Muscle layer of duodenum (tissue), 2 donors: Measurements from ENCODE around the gene OPCML.

ENCODE experiments used
- H3K27ac ChIP-seq: one replicate; pipeline ENCODE4 v1.7.0; 2013; ENCODE audit warnings: mild to moderate bottlenecking, low read length
- H3K27me3 ChIP-seq: one replicate; pipeline ENCODE4 v1.7.0; 2013; ENCODE audit warnings: low read depth, mild to moderate bottlenecking, control low read depth, low read length
- H3K36me3 ChIP-seq, 2 donors: one replicate each; pipeline ENCODE4 v1.7.0; 2013; ENCODE audit warnings: low read length in 2 of 2, control low read depth in 1 of 2, mild to moderate bottlenecking in 1 of 2; ENCODE audit not compliant: insufficient read depth in 2 of 2, control insufficient read depth in 1 of 2
- H3K4me1 ChIP-seq, 2 donors: one replicate each; pipeline ENCODE4 v1.7.0; 2013; ENCODE audit warnings: low read length in 2 of 2, mild to moderate bottlenecking in 2 of 2, control low read depth in 1 of 2, moderate library complexity in 1 of 2; ENCODE audit not compliant: insufficient read depth in 2 of 2, control insufficient read depth in 1 of 2
- H3K4me3 ChIP-seq, 2 donors: one replicate each; pipeline ENCODE4 v1.7.0; 2013; ENCODE audit warnings: low read length in 2 of 2, low read depth in 1 of 2, mild to moderate bottlenecking in 1 of 2
- H3K9me3 ChIP-seq, 2 donors: one replicate each; pipeline ENCODE4 v1.7.0; 2013; ENCODE audit warnings: low read length in 2 of 2, control low read depth in 1 of 2, mild to moderate bottlenecking in 1 of 2; ENCODE audit not compliant: control insufficient read depth in 1 of 2
- donor health status: healthy.

The OPCML gene

DNA sequence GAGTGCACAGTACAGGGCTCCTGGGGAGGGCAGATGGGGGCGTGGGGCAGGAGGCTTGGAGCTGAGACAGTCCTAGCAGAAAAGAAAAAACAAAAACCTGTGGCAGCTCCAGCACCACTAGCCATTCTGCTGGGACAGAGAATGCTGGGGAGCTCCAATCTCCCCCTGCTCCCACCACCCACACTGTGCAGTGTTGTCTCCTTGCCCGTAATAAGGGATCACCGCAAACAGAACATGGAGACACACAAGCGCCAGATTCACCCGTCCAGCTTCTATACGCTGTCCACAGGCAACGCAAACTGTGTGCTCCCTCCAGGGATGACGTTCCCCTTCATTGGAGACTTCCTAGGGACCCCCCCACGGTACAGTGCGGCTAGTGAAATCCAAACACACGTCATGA lies 31.4 kb downstream of the OPCML start:
- Histone ChIP-seq H3K4me3 (no peak overlapping the region), H3K4me1 (no peaks in the 10 kb centered on the region), H3K27ac (no peak overlapping the region), H3K36me3 (no peaks in the 10 kb centered on the region), H3K9me3 (no peaks in the 10 kb centered on the region), H3K27me3 (no peaks in the 10 kb centered on the region)

DNA sequence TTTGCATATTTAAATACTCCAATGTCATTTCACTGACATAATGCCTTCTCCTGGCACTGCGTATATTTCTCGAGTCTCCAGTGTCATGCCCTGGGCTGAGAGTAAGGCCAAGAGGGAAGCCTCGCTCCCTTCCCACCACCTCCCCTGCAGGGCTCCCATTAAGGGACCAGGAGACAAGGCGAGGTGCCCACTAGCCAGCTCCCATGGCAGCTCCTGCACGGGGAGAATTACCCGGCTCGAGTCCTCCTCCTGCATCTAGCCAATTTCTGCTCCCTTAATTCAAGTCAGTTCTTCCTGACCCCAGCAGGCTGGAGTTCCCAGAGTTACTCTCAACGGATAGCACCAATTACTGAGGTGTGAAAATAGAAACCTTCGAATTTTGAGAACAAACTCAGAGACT lies 31.9 kb downstream of the OPCML start:
- no peaks in the 10 kb centered on the region for H3K4me1 ChIP-seq
- no peaks in the 10 kb centered on the region for H3K9me3 ChIP-seq
- no peak overlapping the region for H3K4me3 ChIP-seq
- no peaks in the 10 kb centered on the region for H3K36me3 ChIP-seq
- no peaks in the 10 kb centered on the region for H3K27me3 ChIP-seq
- H3K27ac ChIP-seq, result no peak overlapping the region

DNA sequence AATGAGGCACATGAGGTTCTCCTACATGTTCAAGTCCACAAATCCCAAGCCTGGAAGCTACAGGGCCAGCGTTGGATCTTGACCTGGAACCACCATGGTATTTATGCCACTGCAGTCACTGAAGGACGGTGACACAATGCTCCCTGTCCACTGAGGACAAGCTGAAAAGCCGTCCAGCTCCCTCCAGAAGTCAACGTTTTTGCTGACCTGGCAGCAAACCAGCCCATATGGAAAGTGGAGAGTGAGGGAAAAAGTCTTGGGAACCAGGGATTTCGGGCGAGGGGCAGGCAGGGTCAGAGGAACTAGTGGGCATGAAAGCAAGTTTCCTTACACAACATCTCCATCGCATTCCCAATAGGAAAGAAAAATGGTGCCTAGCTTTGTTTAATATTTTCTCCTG lies 33.3 kb downstream of the OPCML start:
- Histone ChIP-seq H3K27ac (no peak overlapping the region), H3K9me3 (no peaks in the 10 kb centered on the region), H3K4me3 (no peak overlapping the region), H3K36me3 (no peaks in the 10 kb centered on the region), H3K4me1 (no peaks in the 10 kb centered on the region), H3K27me3 (no peaks in the 10 kb centered on the region)

DNA sequence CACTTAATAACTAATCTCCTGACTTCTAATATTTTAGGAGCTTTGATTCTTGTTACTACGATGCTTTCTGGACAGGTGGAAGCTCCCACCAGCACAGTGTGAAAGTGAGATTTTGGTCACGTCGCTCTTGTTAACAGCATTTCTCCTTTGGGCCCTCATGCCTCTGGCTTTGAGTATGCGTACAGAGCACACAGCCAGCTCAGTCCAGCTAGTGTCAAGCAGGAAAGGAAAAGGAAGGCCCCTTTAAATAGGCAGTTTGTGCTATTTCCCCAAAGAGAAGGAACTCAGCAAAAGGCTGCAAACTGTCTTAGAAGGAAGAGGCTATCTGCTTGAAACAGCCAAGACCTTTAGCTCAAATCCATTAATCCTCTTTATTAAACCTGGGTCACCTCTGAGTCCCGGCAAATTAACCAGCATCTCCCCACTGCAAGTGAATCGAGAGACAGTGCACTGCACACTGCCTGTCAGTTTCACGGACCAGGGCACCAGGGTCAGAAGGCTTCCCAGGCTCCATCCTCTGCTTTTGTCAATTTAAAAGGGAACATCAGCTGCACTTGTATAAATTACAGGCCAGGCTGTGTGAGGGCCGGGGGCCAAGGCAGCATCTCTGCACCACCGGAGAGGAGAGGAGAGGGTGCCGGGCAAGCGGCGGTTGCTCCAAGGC lies 34.7 kb downstream of the OPCML start:
- Histone ChIP-seq H3K4me3 (no peak overlapping the region), H3K27ac (no peak overlapping the region), H3K4me1 (no peaks in the 10 kb centered on the region), H3K27me3 (no peaks in the 10 kb centered on the region), H3K9me3 (no peaks in the 10 kb centered on the region), H3K36me3 (no peaks in the 10 kb centered on the region)

DNA sequence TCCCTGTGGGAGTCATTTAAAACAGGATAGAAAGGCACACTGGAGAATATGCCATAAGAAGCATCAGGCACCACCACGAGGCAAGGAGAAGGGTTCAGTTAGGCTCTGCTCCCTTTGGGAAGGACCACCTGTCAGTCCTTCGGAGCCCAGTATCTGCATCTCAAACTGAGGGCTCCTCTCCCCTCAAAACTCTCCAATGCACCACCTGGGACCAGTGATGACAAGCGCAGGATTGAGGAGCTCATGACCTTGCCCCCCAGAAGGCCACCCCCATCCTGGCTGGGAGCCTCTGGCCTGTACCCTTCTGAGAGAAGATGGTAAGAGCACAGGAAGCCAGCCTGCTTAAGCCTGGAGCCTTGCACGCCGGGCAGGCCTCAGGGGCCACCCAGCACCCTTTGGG lies 39.4 kb downstream of the OPCML start:
- H3K36me3 ChIP-seq, result no peaks in the 10 kb centered on the region
- H3K9me3 ChIP-seq, result no peaks in the 10 kb centered on the region
- H3K27me3 ChIP-seq, result no peaks in the 10 kb centered on the region
- H3K4me3 ChIP-seq, result no peak overlapping the region
- no peaks in the 10 kb centered on the region for H3K4me1 ChIP-seq
- H3K27ac ChIP-seq, result no peak overlapping the region

DNA sequence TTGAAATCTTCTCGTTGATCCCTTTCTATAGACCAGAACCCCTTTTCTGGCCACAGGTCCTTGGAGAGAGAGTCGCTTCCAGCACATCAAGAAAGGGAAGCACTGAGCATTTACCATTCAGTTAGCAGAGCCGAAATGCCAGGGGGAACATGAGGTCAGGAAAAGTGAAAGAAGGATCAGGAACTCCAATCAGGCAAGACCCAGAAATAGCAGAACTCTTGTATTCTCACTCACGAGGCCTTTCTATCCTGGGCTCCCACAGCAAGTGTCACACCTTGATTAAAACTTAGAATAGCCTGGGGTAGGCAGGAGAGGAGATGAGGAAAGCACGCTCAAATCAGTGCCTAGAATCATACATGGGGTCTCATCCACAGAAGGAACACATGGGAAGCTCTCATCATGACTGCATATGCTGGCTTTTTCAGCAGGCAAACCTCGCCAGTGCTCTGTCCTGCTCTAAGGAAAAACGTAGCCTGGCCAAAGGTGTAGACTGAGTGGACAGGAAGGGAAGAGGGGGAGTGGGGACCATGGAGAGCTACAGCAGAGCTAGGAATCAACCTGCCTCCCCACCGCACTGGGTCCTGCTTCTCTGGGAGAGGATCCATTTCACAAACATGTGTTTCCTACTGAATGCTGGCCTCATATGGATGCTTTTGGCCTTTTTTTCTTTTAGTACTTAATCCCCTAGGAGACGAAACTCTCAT lies 40.5 kb downstream of the OPCML start:
- no peaks in the 10 kb centered on the region for H3K9me3 ChIP-seq
- H3K27ac ChIP-seq, result no peak overlapping the region
- H3K4me1 ChIP-seq, result no peaks in the 10 kb centered on the region

DNA sequence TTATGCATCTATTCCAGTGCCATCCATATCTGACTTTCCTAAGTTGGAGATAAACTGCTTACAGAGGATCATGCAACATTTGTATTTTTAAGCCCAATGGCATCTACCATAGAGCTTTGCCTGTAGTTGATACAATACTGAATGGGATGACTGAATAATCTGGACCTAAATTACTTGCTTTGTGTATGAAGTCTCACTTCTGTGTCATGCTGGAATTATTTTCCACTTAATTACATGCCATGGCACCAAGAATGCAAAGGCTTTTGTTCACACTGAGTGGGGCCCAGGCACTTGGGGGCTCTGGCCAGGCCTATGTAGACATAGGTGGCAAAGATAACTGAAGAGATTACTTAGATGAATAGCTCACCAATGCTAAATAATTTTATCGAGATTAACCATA lies 51.6 kb downstream of the OPCML start:
- H3K27me3 ChIP-seq, result no peaks in the 10 kb centered on the region
- H3K9me3 ChIP-seq, result no peaks in the 10 kb centered on the region
- no peaks in the 10 kb centered on the region for H3K4me1 ChIP-seq
- H3K27ac ChIP-seq, result no peak overlapping the region
- no peak overlapping the region for H3K4me3 ChIP-seq
- no peaks in the 10 kb centered on the region for H3K36me3 ChIP-seq

More for the DNA sequence above, 40.5 kb downstream of the OPCML start:
- H3K27me3 ChIP-seq, result no peaks in the 10 kb centered on the region
- H3K4me3 ChIP-seq, result no peak overlapping the region
- no peaks in the 10 kb centered on the region for H3K36me3 ChIP-seq

DNA sequence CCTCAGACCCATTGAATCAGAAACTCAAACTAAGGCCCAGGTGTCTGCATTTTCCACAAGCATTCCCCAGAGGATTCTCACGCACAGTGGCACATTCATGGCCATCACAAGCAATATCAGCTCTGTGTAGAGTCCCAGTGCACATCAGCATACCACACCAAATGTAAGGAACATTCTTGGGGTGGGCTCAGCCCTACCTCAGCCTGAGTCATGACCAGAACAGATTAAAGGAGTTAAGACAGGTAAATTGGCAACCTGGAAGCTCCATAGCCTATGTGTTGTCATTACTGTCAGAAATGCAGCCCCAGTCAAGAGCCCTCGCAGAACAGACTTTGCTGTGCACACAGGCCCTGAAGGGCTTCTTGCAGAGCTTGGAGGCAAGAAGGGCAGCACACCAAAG lies 53.1 kb downstream of the OPCML start:
- Histone ChIP-seq H3K4me1 (no peaks in the 10 kb centered on the region), H3K27ac (no peak overlapping the region), H3K36me3 (no peaks in the 10 kb centered on the region), H3K27me3 (no peaks in the 10 kb centered on the region), H3K4me3 (no peak overlapping the region), H3K9me3 (no peaks in the 10 kb centered on the region)

DNA sequence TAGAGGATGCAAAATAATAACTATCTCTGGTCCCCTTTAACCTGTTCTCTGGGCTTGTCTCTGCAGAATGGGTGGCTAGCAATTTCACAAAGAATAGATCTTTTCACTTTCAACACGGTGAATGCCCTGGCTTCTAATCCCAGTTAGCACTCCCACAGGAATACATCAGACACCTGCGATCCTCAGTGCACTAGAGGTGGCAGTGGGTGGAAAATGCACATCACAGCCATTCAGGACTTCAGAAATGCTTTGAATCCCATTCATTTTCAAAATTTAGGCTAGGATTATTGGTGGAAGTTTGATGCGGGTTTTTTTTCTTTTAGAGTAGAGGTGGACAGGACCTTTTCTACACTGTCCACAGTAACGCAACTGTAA lies 55.1 kb downstream of the OPCML start:
- Histone ChIP-seq H3K27ac (no peak overlapping the region), H3K4me3 (no peak overlapping the region), H3K9me3 (no peaks in the 10 kb centered on the region), H3K27me3 (no peaks in the 10 kb centered on the region), H3K4me1 (no peaks in the 10 kb centered on the region), H3K36me3 (no peaks in the 10 kb centered on the region)

DNA sequence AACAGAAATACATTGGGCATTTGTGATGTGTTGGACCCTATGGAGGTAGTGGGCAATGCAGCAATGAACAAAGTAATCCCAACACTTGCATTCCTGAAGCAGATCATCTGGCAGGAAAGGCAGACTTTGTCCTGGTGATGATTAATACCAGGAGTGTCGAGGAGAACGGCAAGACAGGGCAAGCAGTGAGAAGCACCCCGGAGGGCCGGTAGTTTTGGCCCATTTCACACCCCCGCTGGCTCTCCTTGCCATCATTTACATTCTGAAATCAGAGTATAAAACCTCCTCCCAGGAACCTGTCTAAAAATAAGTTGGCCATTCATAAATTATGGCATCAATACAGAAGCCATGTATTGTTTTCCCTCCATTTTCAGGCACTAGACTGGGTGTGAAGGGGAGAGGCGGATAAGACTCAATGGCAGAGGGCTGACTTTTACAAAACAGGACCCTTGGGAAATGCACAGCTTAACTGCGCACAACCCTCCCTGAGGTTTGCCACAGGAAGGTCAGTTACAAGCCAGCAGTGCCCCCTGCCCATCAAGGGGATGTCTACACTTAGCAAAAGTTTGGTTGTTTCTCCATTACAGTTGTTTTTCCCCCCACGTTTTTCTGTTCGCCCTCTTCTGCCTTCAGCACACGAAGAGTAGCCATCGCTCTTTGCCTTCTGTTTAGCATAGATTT lies 55.6 kb downstream of the OPCML start:
- Histone ChIP-seq H3K27me3 (no peaks in the 10 kb centered on the region), H3K27ac (no peak overlapping the region), H3K9me3 (no peaks in the 10 kb centered on the region), H3K4me3 (no peak overlapping the region), H3K4me1 (no peaks in the 10 kb centered on the region), H3K36me3 (no peaks in the 10 kb centered on the region)

DNA sequence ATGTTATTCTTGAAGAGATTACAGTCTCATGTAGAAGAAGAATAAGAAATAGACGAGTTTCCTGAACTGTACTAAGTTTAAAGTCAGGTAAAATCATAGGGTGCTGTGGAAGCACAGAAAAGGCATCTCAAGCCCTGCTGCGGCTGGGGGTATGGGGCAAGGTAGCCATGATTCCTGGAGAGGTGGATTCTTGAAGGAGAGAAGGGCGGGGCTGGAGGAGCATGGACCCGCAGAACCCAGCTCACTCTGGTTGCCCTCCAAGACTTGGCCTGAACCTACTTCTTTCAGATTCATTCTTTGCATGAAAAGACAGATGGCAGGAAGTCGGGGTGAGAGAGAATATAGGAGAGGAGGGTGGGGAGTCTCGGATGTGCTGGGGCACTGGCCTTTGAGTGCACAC lies 57.8 kb downstream of the OPCML start:
- Histone ChIP-seq H3K36me3 (no peaks in the 10 kb centered on the region), H3K27me3 (no peaks in the 10 kb centered on the region), H3K9me3 (no peaks in the 10 kb centered on the region), H3K27ac (no peak overlapping the region), H3K4me3 (no peak overlapping the region), H3K4me1 (no peaks in the 10 kb centered on the region)
